NCI-H2081 treated with DMSO at 0.1 percent for 48 hours (cell line): Measurements from ENCODE around the gene VGLL4.

Source experiments
- DNase-seq: peaks from one replicate; lab custom pipeline; 2025; lab: John Stamatoyannopoulos, UW

VGLL4 gene

DNA sequence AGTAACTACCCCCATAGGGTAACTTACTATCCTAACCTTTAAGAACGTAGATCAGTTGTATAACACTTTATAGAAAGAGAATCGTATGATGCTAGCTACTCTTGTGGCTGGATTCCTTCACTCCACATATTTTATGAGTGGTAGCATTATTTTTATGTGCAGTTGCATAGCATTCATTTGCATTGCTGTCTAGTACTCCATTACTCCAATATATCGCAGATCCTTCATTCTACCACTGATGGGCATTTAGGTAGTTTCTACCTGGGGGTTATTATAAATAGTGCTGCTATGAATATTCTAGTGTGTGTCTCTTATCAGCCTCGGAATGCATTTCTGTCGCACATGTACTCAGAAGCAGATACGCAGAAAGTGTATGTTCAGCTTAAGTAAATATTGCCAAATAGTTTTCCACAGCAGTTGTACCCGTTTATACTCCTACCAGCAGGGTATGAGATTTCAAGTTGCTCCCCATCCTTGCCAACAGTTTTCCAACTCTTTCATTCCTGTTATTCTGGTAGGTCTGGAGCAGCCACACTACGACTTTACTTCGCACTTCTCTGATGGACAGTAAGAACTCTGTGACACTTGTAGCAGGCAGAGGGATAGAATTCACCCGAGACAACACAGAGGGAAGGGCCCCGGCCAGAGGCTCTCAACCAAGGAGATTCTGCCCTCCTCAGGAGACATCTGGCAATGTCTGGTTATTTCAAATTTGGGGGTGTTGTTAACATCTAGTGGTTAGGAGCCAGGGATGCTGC is 9.8 kb upstream of the VGLL4 start:
- DNase-seq = no peak

DNA sequence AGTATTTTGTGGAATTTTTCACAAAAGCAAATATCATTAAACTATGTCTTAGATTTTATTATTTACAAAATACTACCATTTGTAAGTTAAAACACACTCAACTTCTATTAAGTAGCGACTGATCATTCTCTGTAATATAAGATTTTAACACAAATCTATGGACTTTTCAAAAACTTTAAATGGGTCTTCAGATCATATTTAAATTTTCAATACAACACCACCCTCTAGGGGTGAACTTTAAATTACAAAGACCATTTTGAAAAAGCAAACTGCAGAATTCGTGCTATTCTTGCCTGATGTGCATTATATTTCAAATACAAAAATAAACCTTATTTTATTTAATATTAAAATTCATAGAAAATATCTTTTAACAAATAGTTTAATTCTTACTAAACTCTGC is 8.2 kb upstream of the VGLL4 start:
- no peak for DNase-seq

DNA sequence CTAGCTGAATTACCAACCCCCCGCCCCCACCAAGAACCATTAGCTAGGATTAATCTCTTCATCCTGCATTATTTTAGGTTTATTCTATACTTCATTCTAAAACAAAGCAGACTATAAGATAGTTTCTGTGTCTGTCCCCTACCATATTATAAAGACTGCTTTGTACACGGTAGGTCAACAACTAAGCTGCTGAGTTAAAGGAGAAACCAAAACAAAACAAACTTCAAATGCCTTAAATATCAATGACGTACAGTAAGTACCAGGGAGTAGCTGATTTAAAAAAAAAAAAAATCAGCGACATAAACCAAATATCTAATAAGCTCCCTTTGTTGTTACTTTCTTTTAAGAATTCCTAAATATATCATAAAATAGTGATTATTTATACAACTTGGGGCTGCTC is 7.8 kb upstream of the VGLL4 start:
- no peak for DNase-seq

DNA sequence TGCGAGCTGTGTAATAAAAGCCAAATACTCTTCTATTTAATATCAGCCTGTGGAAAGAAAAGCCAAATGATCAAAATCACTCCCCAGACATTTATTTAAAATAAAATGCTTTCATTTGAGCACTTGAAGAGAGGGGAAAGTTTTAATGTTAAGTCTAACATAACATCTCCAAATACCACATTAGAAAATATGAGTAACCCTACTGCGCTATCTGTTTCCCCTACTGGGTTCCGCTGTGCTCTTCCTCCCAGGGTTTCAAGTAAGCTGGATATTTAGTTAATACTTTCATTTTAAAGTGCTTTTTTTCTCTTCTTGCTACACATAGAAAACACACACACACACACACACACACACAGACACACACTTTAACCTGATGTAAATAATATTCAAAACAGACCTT is 6.7 kb upstream of the VGLL4 start:
- no peak for DNase-seq

DNA sequence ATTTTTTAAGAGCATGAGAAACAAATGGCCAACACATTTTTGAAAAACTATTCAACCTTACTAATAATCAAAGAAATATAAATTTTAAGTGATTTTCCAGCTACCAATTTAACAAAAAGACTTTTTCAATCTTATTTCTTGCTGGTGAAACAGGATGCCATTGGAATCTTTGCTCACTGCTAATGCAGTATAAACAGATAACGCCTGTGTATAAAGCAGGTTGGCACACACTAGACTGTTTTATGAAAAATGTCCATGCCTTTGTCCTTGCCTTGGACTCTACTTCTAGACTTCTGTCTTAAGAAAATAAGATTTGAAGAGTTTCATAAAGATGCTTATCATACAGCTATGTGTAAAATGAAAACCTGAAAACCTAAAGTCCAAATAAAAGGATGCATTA is 5.0 kb upstream of the VGLL4 start:
- DNase-seq = no peak

DNA sequence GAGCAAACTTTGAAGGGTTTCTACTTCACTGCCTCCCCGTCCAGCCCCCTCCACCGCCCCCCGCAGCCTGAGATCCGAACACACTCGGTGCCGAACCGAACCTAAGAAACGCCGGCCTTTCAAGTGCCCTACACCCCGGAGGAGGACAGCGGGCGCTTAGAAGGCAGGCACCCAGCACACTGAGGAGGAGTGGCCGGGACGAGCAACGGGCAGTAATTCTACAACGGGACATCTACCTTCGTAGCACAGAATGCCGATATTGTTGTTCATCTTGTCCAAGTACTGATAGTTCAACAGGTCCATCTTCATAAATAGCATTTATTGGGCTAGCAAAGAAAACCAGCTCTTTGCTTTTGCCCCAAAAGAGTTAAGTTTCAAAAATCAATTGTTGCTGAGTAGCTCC is 513 bp downstream of the VGLL4 start:
- DNase-seq = no peak

DNA sequence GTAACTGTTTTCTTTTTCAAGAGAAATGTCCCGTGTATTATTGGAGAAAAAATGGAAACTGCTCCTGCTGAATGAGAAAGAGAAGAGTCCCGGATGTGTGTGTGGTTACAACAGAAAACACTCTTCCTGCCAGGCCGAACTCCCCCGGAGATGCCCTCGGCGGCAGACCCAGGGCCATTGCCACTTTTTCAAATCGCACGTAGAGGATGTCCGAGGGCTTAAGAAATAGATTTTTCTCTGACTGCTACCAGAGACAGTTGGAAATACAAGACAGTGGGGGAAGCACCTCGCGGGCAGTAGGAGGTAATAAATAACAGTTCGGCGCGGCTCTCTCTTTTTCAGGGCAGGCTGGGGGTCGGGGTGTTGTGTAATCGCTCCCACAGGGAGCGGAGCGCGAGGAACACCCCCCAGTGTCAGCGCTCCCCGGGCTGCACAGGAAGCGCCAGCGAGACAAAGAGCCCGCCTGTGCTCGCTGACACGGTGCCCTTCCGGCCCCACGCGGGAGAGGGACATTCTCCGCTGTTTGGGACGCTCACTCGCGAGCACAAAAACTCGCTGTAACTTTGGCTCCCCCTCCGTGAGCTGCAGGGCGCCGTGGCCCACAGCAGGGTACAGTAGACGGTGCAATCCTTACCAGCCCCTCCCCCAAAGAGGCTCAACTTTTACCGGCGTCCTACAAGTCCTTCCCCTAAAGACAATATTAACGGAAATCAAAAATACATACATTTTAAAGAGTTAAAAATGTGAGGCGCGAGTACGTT is 1.1 kb downstream of the VGLL4 start:
- DNase-seq = no peak

DNA sequence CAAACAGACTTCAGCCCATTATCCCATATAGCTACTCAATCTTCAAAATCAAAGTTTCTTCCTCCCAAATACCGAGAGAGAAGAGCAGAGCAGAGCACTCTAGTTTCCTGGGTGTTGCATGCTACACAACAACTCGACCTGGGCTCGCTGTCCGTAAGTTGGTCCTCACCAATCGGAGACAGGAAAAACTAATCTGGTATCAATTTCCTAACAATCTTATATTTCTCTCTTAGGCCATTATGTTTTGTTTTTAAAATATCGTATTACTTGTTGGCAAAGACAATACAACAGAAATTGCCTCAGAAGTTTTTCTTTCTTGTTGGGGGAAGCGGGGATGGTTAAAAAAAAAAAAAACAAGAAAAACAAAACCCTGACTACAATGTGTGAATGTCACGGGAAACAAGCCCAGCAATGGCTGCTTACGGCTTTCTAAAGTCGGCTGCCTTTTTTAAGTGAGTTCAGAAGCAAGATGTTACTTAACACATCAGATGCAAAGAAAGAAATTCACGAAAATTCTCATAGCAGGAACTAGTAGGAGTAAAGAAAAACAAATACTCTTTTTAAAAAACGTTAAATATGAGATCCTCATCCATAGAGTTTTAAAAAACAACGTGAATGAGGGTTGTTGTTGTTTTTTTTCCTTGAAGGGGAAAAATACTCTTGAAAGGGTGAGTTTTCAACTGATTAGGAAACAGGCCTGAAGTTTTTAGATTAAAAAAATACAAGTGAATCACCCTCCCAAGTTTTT is 1.9 kb downstream of the VGLL4 start:
- DNase-seq = no peak

DNA sequence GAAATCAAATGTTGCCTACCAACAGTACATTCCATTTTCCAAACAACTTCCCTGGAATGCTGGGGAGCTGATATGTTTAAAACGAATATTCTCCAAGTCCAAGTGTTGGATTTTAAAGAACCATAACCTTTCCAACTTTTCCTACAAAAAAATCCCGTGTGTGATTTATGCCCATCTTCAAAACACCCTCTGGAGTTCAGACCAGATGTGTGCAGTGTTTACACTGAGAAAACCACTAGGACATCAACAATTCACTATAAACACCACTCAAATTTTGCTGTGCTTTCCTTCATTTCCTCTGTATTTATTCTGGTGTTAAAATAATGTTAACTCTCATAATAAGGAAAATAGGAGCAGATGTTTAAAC is 2.4 kb downstream of the VGLL4 start:
- DNase-seq = no peak

DNA sequence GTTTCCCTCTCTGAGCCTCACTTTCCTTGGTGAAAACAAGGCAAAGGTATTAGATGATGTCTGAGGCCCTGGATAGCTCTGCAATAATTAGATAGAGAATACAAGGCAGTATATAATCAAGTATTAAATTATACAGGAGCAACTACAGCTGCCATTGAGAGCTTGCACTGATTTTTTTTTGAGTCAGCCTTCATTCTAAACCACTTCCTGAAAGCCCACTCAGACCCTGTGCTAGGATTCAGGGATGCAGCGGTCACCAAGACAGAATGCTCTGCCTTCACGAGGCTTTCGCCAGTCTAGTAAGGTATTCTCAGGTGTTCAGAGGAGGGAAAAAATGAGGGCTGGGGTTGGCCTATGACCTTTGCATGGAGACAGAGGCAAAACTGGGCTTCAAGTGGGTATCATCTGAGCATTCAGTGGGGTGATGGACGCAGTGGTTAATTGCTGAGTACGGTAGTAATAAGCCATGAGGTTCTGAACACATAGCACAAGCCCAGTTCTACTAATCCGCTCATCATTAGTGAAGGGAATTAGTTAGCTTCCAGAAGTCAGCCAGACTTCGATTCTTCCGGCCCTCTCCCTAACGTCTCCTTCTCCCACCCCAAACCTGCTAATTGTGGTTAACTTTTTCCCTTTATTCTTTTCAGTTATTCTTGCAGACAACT is 3.6 kb downstream of the VGLL4 start:
- no peak for DNase-seq

DNA sequence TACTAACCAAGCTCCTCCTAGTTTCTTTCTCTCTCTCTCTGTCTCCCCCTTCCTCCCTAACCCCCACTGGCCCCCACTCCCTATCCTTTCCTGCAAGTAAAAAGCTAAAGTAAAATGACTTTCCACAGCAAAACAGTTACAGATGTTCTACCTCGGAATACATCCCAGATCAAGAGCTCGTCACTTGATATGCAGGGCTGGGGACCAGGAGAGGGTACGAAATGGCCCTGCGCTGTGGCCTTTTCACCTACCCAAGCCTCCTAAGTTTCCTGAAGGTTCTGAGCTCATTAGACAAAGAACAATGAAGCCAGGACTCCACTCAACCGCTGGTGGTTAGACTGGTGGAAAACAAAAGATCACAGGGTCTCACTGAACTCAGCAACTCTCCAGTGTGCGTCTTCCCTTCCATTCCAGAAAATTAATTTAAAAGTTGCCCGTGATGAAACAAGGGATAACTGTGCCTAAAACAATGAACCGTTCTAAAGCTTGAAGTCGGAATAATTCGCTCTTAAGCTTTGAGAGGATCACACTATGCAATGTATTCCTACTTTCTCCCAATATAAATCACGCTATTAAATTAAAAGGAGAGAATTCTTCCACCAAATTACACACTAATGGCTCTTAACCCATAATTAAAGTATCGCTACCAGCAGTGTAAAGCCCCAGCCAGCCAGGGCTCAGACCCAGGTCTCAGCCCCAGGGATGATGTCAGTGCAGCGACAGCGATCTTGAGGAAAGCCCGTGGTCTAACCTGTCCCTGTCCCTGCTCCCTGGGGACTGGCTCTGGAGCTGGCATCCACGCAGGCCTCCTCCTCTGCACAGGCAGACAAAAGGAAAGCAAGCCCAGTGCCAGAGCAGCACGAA is 5.0 kb downstream of the VGLL4 start:
- DNase-seq = no peak

DNA sequence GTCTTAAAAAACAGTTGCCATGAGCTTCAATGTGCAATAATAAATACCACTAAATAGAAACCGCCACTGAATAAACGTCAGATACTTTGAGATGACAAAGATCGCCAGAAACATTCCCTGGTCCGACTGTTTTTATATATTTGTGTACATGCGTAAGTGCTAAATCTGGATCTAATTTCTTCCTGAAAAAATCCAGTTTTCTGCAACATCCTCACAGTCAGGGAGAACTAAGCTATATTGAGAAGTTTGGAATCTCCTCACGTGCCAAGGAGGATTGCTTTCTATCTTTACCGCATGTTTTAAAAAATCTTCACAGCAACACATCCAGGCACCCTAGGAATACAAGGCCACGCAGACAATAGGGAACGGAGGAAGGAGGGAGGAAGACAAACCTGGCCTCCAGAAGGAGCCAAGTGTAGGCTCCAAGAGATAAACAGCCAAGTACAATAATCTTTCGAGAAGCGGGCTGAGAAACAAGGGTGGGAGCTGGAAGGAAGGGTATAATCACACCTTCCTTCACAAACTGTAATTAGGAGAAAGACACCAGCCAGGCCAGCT is 5.7 kb downstream of the VGLL4 start:
- DNase-seq = no peak

DNA sequence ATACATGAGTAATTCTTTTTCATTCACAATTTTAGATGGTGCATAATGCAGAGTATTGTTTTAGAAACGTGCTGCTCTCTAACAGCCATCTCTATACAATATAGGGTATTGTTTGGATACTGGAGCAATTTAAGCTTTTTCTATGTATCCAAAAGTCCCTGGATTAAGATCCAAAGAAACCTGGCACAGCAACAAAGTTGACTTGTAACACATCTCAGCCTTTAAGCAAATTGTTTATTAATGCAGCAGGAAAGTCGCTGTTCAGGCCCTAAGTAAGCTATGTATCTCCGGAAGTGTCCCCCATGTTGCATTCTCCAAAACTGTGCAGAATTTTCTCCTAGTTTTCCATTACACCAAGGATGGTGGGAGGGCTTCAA is 7.3 kb downstream of the VGLL4 start:
- DNase-seq = no peak

DNA sequence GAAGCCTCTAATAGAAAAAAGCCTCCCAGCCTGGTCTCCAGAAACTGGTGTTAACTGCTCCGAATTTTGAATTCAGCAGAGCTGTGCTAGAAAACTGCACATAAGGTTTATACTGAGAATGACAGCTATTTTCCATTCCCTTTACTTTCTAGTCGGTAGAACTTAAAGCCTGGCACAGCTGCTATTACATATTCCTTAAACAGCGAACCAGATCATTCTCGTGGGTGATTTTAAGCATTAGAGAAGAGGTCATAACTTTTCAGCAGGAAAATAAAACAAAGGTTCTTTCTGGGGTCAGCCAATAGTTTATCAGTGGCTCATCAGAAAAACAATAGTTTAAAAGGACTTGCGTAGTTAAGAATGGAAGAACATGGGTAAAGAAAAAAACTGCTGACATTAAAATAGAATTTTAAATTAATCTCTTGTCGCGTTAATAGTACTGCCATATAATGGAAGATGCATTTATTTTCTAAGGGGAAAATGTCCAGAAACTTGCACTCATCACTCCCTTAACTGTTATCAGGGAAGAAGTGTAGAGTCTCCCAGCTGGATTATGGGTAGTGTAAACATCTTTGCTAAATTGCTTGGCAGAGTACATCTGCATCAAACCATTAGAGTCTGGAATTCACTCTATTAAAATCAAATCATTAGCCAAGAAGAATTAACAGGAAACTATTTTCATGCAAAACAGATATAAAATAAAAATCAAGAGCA is 7.9 kb downstream of the VGLL4 start:
- no peak for DNase-seq

DNA sequence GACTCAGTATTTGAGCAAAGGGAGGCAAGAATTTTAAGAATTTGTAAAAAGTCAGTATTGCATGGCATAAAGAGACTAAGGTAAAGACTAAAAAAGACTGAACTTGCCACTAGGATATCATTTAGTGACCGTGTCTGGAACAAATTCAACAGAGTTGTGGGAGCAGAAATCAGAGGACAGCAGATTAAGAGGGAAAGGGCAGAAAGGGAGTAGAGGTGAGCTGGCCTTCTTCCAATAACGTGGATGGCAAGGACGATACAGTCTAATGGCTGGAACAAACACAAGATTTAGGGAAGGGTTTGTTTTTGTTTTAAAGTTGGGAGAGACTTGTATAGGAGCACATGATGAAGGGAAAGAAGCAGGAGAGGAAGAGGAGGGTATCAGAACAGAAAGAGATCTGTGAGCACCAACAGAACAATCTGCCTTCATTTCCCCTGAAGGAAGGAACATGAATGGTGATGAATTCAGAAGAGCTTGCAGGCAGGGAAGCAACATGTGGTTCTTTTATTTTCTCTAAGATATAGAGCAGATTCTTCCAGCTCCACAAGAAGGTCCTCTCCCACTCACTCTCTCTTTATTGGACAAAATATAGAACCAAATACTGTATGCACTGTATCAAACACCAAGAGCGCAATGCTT is 8.6 kb downstream of the VGLL4 start:
- DNase-seq = no peak

DNA sequence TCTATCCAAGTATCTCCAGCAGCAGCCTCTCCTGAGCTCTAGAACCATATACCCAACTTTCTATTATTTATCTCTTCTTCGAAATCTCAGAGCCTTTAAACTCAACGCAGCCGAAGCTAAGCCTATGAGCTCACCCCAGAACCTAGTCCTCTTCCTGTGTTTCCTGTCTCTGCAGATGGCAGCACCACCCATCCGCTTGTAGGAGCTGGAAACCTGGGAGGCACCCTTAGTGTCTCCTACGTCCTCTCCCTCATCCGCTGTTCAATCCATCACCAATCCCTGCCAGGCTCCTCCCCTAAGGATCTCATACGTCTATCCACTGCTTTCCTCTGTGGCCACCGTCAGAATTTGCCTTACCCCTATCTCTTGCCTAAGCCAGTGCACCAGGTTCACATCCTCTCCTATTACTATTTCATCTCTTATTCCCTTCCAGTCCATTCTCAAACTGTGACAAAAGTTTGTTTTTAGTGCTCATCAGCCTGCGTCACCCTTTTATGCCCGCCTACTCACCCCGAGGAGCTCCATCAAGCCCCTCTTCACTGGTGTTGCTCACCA is 9.6 kb downstream of the VGLL4 start:
- DNase-seq = no peak

DNA sequence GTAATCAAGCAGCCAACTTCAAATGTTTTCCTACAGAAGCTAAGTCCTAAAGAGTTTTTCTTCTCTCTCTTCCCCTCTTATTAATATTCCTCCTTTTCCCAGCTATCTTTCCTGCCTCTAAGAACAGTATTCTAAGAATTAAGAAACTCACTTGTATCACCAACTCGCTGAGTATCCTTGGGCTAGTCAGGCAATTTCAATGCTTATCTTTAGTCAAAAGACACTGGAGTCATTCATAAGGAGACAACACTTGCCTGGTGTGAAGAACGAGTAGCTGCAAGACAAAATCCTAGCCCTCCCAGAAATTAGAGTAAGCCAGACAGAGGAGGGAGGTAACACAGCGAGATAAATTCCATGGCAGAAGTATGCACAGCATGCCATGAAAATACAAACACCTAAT is 10.7 kb downstream of the VGLL4 start:
- DNase-seq = no peak

DNA sequence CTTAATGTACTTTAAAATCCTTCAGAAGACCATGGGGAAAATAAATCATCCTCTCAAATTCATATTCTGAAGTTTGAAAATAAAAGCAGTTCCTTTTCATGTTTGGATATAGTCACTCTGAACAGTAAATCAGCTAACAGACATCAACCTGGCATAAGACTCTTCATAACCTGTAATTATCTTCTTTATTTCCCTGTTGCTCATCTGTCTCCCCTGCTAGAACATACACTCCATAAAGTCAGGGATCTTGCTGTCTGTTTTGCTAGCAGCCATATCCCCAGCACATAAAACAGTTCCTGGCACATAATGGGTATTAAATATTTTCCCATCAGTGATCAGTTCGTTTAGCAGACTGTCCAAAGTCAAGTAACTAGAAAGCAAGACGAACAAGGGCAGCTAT is 11.2 kb downstream of the VGLL4 start:
- peak; percentile 56 for DNase-seq

DNA sequence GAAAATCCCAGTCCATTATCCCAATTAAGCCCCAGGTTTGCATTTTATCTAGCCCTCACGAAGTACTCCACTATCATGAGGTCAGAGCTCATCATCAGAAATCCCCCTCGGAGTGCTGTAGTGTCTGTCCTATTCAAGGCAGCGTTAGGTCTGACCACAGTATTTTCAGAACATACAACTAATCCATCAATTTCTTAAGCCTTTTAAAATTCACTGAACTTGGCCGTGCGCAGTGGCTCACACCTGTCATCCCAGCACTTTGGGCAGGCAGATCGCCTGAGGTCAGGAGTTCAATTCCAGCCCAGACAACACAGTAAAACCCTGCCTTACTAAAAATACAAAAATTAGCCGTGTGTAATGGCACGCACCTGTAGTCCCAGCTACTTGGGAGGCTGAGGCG is 11.9 kb downstream of the VGLL4 start:
- DNase-seq = no peak

DNA sequence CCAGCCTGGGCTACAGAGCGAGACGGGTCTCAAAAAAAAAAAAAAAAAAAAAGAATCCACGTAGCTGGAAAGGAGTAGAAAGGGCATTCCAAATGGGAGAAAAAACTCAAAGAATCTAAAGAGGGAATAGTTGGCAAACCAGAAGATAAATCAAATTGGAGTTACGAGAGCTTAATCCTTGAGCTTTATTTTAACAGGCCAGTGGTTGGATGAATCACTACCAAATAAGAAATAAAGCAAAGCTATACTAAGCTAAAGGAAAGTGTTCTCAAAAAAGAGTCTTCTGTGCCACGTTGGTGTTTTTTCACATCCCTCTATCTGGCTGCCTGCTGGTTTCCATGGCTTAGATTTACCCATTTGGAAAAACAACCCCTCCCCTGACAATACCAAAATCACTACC is 14.0 kb downstream of the VGLL4 start:
- no peak for DNase-seq
